Neural cell (in vitro differentiated cells): ENCODE measurements around the gene OR2T35. TPM values are rescaled to one million over a fixed set of nuclear protein-coding genes. Genes with fewer than 3 reads are reported as not detected.

ENCODE experiments used
- H2AFZ ChIP-seq: fragments of 200-600, 300-800 bp; sonication (generic), shearing (Covaris generic); 2 replicates; pipeline ENCODE4 v1.6.0; 2014; ENCODE audit warnings: low read depth, mild to moderate bottlenecking, antibody characterized with exemption, low read length, moderate library complexity
- H3F3A ChIP-seq: fragments of 200-600 bp; shearing (Covaris generic); 2 replicates; pipeline ENCODE4 v1.6.1; 2016; ENCODE audit warnings: mild to moderate bottlenecking, moderate library complexity, mixed read lengths, antibody characterized with exemption, low read length; ENCODE audit not compliant: insufficient read depth, poor library complexity, severe bottlenecking
- H3K27ac ChIP-seq: fragments of 200-600, 300-800 bp; sonication (generic), shearing (Covaris generic); 2 replicates; pipeline ENCODE4 v1.5.1; 2014; ENCODE audit warnings: mild to moderate bottlenecking, low read length, moderate library complexity
- H3K27me3 ChIP-seq: fragments of 300-800, 200-600 bp; sonication (generic), shearing (Covaris generic); 2 replicates; pipeline ENCODE4 v1.6.0; 2014; ENCODE audit warnings: mild to moderate bottlenecking, low read depth, low read length, moderate library complexity; ENCODE audit not compliant: insufficient read depth
- H3K36me3 ChIP-seq: fragments of 300-800, 200-600 bp; sonication (generic), shearing (Covaris generic); 2 replicates; pipeline ENCODE4 v1.5.1; 2014; ENCODE audit warnings: mild to moderate bottlenecking, antibody characterized with exemption, low read length, moderate library complexity; ENCODE audit not compliant: insufficient read depth
- H3K4me2 ChIP-seq: fragments of 300-800, 200-600 bp; sonication (generic), shearing (Covaris generic); 2 replicates; pipeline ENCODE4 v1.6.0; 2014; ENCODE audit warnings: mild to moderate bottlenecking, low read length
- H3K4me3 ChIP-seq: fragments of 300-800, 200-600 bp; sonication (generic), shearing (Covaris generic); 2 replicates; pipeline ENCODE4 v1.5.1; 2014; ENCODE audit warnings: mild to moderate bottlenecking, low read length, moderate library complexity
- H3K79me2 ChIP-seq: fragments of 200-600 bp; shearing (Covaris generic); replicated peaks from 2 replicates; pipeline ENCODE4 v1.6.0; 2014; ENCODE audit warnings: mild to moderate bottlenecking, low read length, moderate library complexity; ENCODE audit not compliant: insufficient read depth
- H3K9ac ChIP-seq: fragments of 300-800, 200-600 bp; sonication (generic), shearing (Covaris generic); 2 replicates; pipeline ENCODE4 v1.6.1; 2016; ENCODE audit warnings: mild to moderate bottlenecking, low read length, mixed read lengths
- H3K9me2 ChIP-seq: fragments of 200-600 bp; shearing (Covaris generic); 2 replicates; pipeline ENCODE4 v1.6.1; 2016; ENCODE audit warnings: mild to moderate bottlenecking, low read length, mixed read lengths; ENCODE audit not compliant: insufficient read depth
- H3K9me3 ChIP-seq: fragments of 200-600, 300-800 bp; sonication (generic), shearing (Covaris generic); 2 replicates; pipeline ENCODE4 v1.6.1; 2016; ENCODE audit warnings: mild to moderate bottlenecking, mixed run types, low read length, moderate library complexity, mixed read lengths
- H4K20me1 ChIP-seq: fragments of 200-600 bp; shearing (Covaris generic); 2 replicates; pipeline ENCODE4 v1.6.1; 2016; ENCODE audit warnings: mild to moderate bottlenecking, mixed run types; ENCODE audit not compliant: insufficient read depth
- CTCF ChIP-seq: fragments of 450-650 bp; IDR thresholded peaks from 2 replicates; pipeline ENCODE4 v1.5.1; 2014; ENCODE audit warnings: antibody characterized with exemption, mild to moderate bottlenecking, moderate library complexity; ENCODE audit not compliant: poor library complexity, severe bottlenecking
- EP300 ChIP-seq: fragments of 450-650 bp; conservative IDR thresholded peaks from 2 replicates; pipeline ENCODE4 v1.6.1; 2014; ENCODE audit warnings: antibody characterized with exemption, mild to moderate bottlenecking, moderate library complexity; ENCODE audit not compliant: poor library complexity, severe bottlenecking
- EZH2 ChIP-seq: fragments of 200-600, 300-800 bp; shearing (Covaris generic), sonication (generic); IDR thresholded peaks from 2 replicates; pipeline ENCODE4 v1.6.1; 2014; ENCODE audit warnings: antibody characterized with exemption, low read length, borderline replicate concordance, mild to moderate bottlenecking; ENCODE audit not compliant: insufficient read depth, poor library complexity, severe bottlenecking
- MXI1 ChIP-seq: fragments of 450-650 bp; conservative IDR thresholded peaks from 2 replicates; pipeline ENCODE4 v1.6.1; 2014; ENCODE audit warnings: antibody characterized with exemption, mild to moderate bottlenecking; ENCODE audit not compliant: poor library complexity, severe bottlenecking
- POLR2AphosphoS5 ChIP-seq: IDR thresholded peaks from 2 replicates; pipeline ENCODE4 v1.6.1; 2012
- RAD21 ChIP-seq: fragments of 450-650 bp; conservative IDR thresholded peaks from 2 replicates; pipeline ENCODE4 v1.6.1; 2014; ENCODE audit warnings: antibody characterized with exemption, mild to moderate bottlenecking, moderate library complexity
- REST ChIP-seq: IDR thresholded peaks from 2 replicates; pipeline ENCODE4 v1.6.1; 2012; ENCODE audit warnings: borderline replicate concordance
- SMC3 ChIP-seq: fragments of 450-650 bp; conservative IDR thresholded peaks from 2 replicates; pipeline ENCODE4 v1.6.1; 2014; ENCODE audit warnings: antibody characterized with exemption, mild to moderate bottlenecking, moderate library complexity; ENCODE audit not compliant: poor library complexity
- TAF1 ChIP-seq: IDR thresholded peaks from 2 replicates; pipeline ENCODE4 v1.6.1; 2012; ENCODE audit warnings: low read depth
- polyA plus RNA-seq: library from polyadenylated mRNA; depleted of rRNA; stranded (reverse); fragments of >200 nt; gene quantifications from 2 replicates; pipeline ENCODE4 v1.2.3, GENCODE V29; 2014

OR2T35 gene
- polyA plus RNA-seq, 1 donor from 2014 or later = not detected

GRCh38 chr1:248592655-248593054, 52.4 kb downstream of the OR2T35 start:
- Histone ChIP-seq H3K4me3 (no peak overlapping the region), H3K4me2 (no peak overlapping the region), H3K36me3 (no peaks in the 10 kb centered on the region), H3K79me2 (no peaks in the 10 kb centered on the region), H3K27me3 (no peaks in the 10 kb centered on the region), H3K27ac (no peak overlapping the region), H3F3A (no peaks in the 10 kb centered on the region), H3K9ac (no peak overlapping the region), H2AFZ (no peak overlapping the region), H4K20me1 (no peaks in the 10 kb centered on the region), H3K9me2 (no peaks in the 10 kb centered on the region), H3K9me3 (peaks cover 8% of the 10 kb centered on the region)
- no peak for TF ChIP-seq MXI1

DNA sequence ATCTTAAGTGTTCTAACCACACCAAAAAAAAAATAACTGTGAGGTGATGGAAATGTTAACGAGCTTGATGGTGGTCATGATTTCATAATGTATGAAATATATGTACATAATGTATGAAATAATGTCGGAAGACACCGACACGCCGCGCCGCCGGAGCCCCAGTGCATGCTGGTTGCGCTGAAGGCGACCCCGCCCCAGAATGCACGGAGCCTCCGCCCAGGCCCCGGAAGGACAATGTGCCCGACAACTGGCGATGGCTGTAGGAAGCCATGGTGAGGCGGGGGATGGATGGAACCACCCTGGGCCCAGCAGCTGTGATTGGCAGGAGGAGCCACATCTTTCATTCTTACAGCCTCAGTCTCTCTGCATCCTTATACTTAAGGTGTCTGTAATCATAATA, 55.0 kb downstream of the OR2T35 start:
- no peak overlapping the region for H3K4me2 ChIP-seq
- H4K20me1 ChIP-seq = no peaks in the 10 kb centered on the region
- TF ChIP-seq SMC3 (no peak), TAF1 (no peak), EP300 (no peak), CTCF (no peak), REST (no peak), RAD21 (no peak), POLR2AphosphoS5 (no peak), EZH2 (no peak), MXI1 (no peak)
- no peak overlapping the region for H3K4me3 ChIP-seq
- no peaks in the 10 kb centered on the region for H3K36me3 ChIP-seq
- H3F3A ChIP-seq = no peaks in the 10 kb centered on the region
- no peaks in the 10 kb centered on the region for H3K27me3 ChIP-seq
- peaks cover 4% of the 10 kb centered on the region for H3K9me3 ChIP-seq
- no peaks in the 10 kb centered on the region for H3K79me2 ChIP-seq
- H2AFZ ChIP-seq = no peak overlapping the region
- no peaks in the 10 kb centered on the region for H3K9me2 ChIP-seq
- no peak overlapping the region for H3K9ac ChIP-seq
- no peak overlapping the region for H3K27ac ChIP-seq

DNA sequence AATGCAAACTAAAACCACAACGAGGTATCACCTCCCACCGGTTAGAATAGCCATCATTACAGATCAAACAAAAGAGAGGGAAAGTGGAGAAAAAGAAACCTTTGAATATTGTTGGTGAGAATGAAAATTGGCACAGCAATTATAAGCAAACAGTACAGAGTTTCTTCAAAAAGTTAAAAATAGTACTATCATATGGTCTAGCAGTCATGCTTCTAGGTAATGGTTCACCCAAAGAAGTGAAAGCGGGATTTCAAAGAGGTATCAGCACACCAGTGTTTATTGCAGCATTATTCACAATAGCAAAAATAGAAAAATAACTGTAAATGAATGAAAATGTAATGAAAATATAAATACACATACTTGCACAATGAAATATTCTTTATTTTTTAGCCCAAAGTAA, 55.7 kb downstream of the OR2T35 start:
- Histone ChIP-seq H3K79me2 (no peaks in the 10 kb centered on the region), H3K4me3 (no peak overlapping the region), H3K9me2 (no peaks in the 10 kb centered on the region), H2AFZ (no peak overlapping the region), H3K9ac (no peak overlapping the region), H3F3A (no peaks in the 10 kb centered on the region), H4K20me1 (no peaks in the 10 kb centered on the region), H3K4me2 (no peak overlapping the region), H3K27me3 (no peaks in the 10 kb centered on the region), H3K9me3 (peaks cover 4% of the 10 kb centered on the region), H3K36me3 (no peaks in the 10 kb centered on the region), H3K27ac (no peak overlapping the region)
- TF ChIP-seq EZH2 = no peak
- no peak for TF ChIP-seq MXI1
- TF ChIP-seq CTCF = no peak
- no peak for TF ChIP-seq EP300
- TF ChIP-seq POLR2AphosphoS5 = no peak
- no peak for TF ChIP-seq TAF1
- no peak for TF ChIP-seq REST
- TF ChIP-seq SMC3 = no peak
- no peak for TF ChIP-seq RAD21
